ENCODE measurements around the gene C1orf53.

The C1orf53 gene

GRCh38 chr1:197921235-197922069, 19.0 kb downstream of the C1orf53 start:
- H3K4me1 ChIP-seq (ENCODE audit: insufficient read depth, low read length) = peaks cover 12% of the 10 kb centered on the region
- ATAC-seq (ENCODE audit: insufficient read depth, low read depth) (no peak), DNase-seq (no peak)
- H3K4me3 ChIP-seq (ENCODE audit: low read depth in 1 of 2, low read length in 2 of 2) = no peak overlapping the region
- no peaks in the 10 kb centered on the region for H3K36me3 ChIP-seq (ENCODE audit: insufficient read depth, low read length)
- no peak for TF ChIP-seq CTCF (IDR thresholded peaks at IDR 0.05; ENCODE audit: borderline replicate concordance, extremely low read depth, low read length, poor library complexity, severe bottlenecking)
- no peak for TF ChIP-seq EZH2 (IDR thresholded peaks at IDR 0.05; ENCODE audit: borderline replicate concordance, low read depth, low read length, severe bottlenecking)
- H3K79me2 ChIP-seq (ENCODE audit: insufficient read depth, low read length) = no peaks in the 10 kb centered on the region
- H3K27me3 ChIP-seq (ENCODE audit: insufficient read depth, low read length, poor library complexity) = peaks cover 14% of the 10 kb centered on the region
- H3K9ac ChIP-seq (ENCODE audit: low read depth, low read length) = no peak overlapping the region
- H3K9me3 ChIP-seq (ENCODE audit: insufficient read depth, low read length, severe bottlenecking) = no peaks in the 10 kb centered on the region
- H3K27ac ChIP-seq (ENCODE audit: low read length) = no peak overlapping the region
- no peaks in the 10 kb centered on the region for H4K20me1 ChIP-seq (ENCODE audit: insufficient read depth, low read length)
- no peak overlapping the region for H2AFZ ChIP-seq (ENCODE audit: low read depth, low read length)
- no peak overlapping the region for H3K4me2 ChIP-seq (ENCODE audit: insufficient read depth, low read length)

- Histone ChIP-seq H2AFZ (ENCODE audit: low read depth, low read length) (no peak overlapping the region), H3K4me3 (ENCODE audit: low read depth in 1 of 2, low read length in 2 of 2) (no peak overlapping the region), H3K9ac (ENCODE audit: low read depth, low read length) (no peak overlapping the region), H3K4me1 (ENCODE audit: insufficient read depth, low read length) (peaks cover 12% of the 10 kb centered on the region), H3K36me3 (ENCODE audit: insufficient read depth, low read length) (no peaks in the 10 kb centered on the region), H3K4me2 (ENCODE audit: insufficient read depth, low read length) (no peak overlapping the region), H3K27me3 (ENCODE audit: insufficient read depth, low read length, poor library complexity) (peaks cover 14% of the 10 kb centered on the region), H3K79me2 (ENCODE audit: insufficient read depth, low read length) (no peaks in the 10 kb centered on the region), H3K27ac (ENCODE audit: low read length) (no peak overlapping the region), H4K20me1 (ENCODE audit: insufficient read depth, low read length) (no peaks in the 10 kb centered on the region), H3K9me3 (ENCODE audit: insufficient read depth, low read length, severe bottlenecking) (no peaks in the 10 kb centered on the region)
- TF ChIP-seq EZH2 (IDR thresholded peaks at IDR 0.05; ENCODE audit: borderline replicate concordance, low read depth, low read length, severe bottlenecking) = no peak
- no peak for TF ChIP-seq CTCF (IDR thresholded peaks at IDR 0.05; ENCODE audit: borderline replicate concordance, extremely low read depth, low read length, poor library complexity, severe bottlenecking)
- DNase-seq (no peak), ATAC-seq (ENCODE audit: insufficient read depth, low read depth) (no peak)
These were observed 19.6 kb downstream of the C1orf53 start for GRCh38 chr1:197922070-197922390.

GRCh38 chr1:197923038-197923437, 20.6 kb downstream of the C1orf53 start:
- no peak overlapping the region for H2AFZ ChIP-seq (ENCODE audit: low read depth, low read length)
- H3K27me3 ChIP-seq (ENCODE audit: insufficient read depth, low read length, poor library complexity) = peaks cover 5% of the 10 kb centered on the region
- H3K4me2 ChIP-seq (ENCODE audit: insufficient read depth, low read length) = no peak overlapping the region
- H3K79me2 ChIP-seq (ENCODE audit: insufficient read depth, low read length) = no peaks in the 10 kb centered on the region
- no peak overlapping the region for H3K27ac ChIP-seq (ENCODE audit: low read length)
- no peak overlapping the region for H3K4me3 ChIP-seq (ENCODE audit: low read depth in 1 of 2, low read length in 2 of 2)
- peaks cover 3% of the 10 kb centered on the region for H3K4me1 ChIP-seq (ENCODE audit: insufficient read depth, low read length)
- ATAC-seq (ENCODE audit: insufficient read depth, low read depth) (no peak), DNase-seq (no peak)
- H3K9me3 ChIP-seq (ENCODE audit: insufficient read depth, low read length, severe bottlenecking) = no peaks in the 10 kb centered on the region
- H4K20me1 ChIP-seq (ENCODE audit: insufficient read depth, low read length) = no peaks in the 10 kb centered on the region
- no peak overlapping the region for H3K9ac ChIP-seq (ENCODE audit: low read depth, low read length)
- no peaks in the 10 kb centered on the region for H3K36me3 ChIP-seq (ENCODE audit: insufficient read depth, low read length)
- TF ChIP-seq CTCF (IDR thresholded peaks at IDR 0.05; ENCODE audit: borderline replicate concordance, extremely low read depth, low read length, poor library complexity, severe bottlenecking) = no peak
- no peak for TF ChIP-seq EZH2 (IDR thresholded peaks at IDR 0.05; ENCODE audit: borderline replicate concordance, low read depth, low read length, severe bottlenecking)

All from DND-41 (cell line).